HG03457 (cell line): Measurements from ENCODE around the gene DNAH8.

Source experiments
- ATAC-seq: cut with Tn5 transposase; IDR thresholded peaks from one replicate; pipeline ENCODE4 v1.9.1; 2021; ENCODE audit warnings: moderate number of reproducible peaks; ENCODE audit not compliant: unreplicated experiment

DNAH8 gene

GRCh38 chr6:38749473-38749872 is 34.4 kb downstream of the DNAH8 start:
- ATAC-seq: no peak

GRCh38 chr6:38750968-38751615 is 36.0 kb downstream of the DNAH8 start:
- no peak for ATAC-seq

- no peak for ATAC-seq
These were observed 38.6 kb downstream of the DNAH8 start for GRCh38 chr6:38753707-38754106.

GRCh38 chr6:38755207-38755606 is 40.1 kb downstream of the DNAH8 start:
- no peak for ATAC-seq

GRCh38 chr6:38755874-38756273 is 40.8 kb downstream of the DNAH8 start:
- ATAC-seq: no peak

DNA sequence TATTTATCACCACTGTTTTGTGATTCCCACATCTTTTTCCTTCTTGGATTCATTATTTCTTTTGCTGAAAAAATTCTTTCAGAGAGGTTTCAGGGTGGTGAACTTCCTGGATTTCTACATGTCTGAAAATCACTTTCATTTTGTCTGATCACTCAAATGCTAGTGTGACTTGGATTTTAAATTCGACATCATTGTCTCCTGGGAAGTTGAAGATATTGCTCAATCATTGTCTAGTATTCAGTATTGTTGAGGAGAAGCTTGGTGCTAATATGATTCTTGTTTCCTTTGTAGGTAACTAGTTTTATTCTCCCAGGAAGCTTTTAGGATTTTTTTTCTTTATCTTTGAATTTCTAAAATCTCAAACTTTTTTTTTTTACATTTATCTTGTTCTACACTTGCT is 45.0 kb downstream of the DNAH8 start:
- ATAC-seq: no peak

- no peak for ATAC-seq
These were observed 47.7 kb downstream of the DNAH8 start for GRCh38 chr6:38762848-38763247.

- no peak for ATAC-seq
These were observed 52.4 kb downstream of the DNAH8 start for GRCh38 chr6:38767560-38767959.

GRCh38 chr6:38773338-38773737 is 58.2 kb downstream of the DNAH8 start:
- ATAC-seq: no peak

DNA sequence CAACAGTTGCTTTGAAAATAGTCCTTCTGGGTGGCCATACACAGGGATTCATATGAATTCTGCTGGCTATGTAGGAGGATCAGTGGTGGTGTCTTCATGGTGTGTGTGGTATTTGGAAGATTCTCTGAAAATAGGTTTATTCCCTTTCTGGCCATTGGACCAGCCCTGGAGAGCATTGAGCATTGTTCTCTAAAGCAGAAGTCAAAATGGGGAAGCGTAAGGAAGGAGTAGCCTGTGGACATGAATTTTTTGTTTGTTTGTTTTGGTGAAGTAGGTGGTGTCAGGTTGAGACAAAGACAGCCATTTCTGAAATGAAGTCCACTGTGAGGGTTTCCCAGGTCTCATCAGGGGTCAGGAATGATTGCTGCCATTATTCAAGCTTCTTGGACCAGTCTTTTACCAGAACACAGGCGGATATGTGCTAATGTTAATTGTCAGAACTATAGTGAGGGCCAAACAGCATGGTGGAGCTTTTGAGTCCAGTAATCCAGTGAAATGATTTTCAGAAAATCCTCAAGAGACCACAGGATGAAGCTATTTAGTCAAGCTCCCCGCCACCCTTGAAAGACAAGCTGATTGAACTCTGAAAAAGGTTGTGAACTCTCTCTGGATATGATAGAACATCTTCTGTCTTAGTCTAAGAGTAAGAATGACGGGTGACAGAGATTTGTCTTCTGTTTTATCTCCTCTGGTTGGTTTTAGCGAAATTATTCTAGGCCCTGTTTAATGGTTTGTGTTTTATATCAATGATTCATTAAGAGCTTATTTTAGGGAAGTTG is 60.0 kb downstream of the DNAH8 start:
- ATAC-seq: no peak

- ATAC-seq: no peak
These were observed 60.8 kb downstream of the DNAH8 start for GRCh38 chr6:38775870-38776269.

DNA sequence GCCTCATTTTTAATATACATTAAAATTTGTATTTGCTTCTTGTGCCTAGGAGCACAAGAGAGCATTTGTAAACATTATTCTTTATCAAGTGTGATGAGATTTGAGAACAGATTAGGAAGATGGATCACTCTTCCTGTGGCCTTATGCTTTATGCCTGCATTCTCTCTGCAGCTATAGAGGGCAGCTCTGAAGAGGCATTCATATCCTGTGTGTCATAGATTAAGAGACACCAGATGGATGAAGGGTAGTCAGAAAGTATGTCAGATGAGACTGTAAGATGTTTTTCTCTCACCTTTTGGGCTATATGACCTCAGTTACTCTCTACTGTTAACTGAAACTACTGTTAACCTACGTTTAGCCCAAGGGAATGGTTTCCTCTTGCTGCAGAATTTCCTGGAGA is 61.4 kb downstream of the DNAH8 start:
- ATAC-seq: no peak

- ATAC-seq: no peak
These were observed 64.4 kb downstream of the DNAH8 start for GRCh38 chr6:38779310-38780062.

GRCh38 chr6:38782616-38783015 is 67.5 kb downstream of the DNAH8 start:
- no peak for ATAC-seq

DNA sequence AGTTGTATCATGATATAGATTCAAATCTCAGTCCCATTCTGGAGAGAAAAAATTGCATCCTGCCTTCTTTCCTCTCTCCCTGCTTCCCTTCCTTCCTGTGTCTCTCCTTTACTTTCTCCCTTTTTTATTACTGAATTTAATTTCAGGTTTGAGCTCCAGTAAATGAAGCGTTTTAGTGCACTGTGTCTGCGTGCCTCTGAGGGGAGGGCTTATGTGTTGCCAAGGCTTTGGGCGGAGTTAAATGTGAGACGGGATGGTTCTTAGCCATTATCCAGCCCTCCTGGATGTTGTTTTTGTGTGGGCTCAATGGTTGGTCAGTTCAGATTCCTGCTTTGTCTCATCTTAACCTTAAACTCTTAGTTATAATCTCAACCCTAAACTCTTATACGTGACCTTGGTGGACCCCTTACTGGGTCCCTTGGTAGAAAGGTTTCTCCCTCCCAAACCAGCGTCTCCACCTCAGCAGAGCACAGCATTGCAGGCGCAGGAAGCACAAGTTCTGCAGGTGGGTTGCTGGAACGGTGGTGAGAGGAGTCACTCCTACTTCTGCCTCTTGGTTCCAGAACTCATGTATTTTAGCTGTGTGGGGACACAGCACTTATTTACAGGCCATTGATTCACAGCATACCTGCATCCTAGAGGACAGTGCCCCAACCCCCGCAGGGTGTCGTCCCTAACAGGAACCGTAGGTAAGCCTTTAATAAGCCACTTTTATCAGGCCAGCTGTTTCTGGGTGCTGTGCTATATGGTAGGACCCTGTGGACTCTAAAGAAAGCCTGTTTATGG is 68.5 kb downstream of the DNAH8 start:
- ATAC-seq: no peak

GRCh38 chr6:38784506-38785235 is 69.6 kb downstream of the DNAH8 start:
- no peak for ATAC-seq

DNA sequence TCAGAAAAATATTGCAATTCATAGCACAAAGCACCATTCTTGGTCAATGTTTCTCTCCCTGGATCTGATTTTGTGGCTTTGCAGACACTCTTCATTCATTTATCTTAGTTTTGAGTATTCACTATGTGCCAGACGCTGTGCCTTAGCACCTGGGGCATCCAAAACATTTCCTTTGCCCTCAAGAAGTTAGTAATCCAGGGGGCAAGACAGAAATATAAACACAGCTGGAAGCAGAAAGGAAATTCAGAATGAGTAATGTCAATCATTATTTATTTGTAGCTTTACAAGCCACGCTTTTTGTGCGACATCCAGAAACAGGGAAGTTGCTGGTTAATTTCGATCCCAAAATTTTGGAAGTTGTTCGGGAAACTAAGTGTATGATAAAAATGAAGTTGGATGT is 71.4 kb downstream of the DNAH8 start:
- ATAC-seq: no peak

DNA sequence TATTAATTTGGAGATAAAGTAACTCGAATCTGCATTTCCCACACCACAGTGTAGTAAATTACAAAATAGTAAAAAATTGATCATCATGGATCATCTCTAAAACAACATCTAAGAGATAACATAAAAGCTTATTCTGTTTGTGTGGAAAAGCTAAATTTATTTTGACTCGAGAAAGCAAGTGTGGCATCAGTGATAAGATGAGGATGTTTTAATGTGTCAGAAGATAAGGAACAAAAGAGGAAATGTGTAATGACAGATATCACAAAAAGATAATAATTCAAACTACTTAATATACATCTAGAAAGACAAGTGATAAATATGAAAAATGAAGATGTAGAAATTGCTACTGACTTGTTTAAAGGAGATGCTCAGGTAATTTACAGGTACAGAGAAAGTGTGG is 74.1 kb downstream of the DNAH8 start:
- no peak for ATAC-seq

DNA sequence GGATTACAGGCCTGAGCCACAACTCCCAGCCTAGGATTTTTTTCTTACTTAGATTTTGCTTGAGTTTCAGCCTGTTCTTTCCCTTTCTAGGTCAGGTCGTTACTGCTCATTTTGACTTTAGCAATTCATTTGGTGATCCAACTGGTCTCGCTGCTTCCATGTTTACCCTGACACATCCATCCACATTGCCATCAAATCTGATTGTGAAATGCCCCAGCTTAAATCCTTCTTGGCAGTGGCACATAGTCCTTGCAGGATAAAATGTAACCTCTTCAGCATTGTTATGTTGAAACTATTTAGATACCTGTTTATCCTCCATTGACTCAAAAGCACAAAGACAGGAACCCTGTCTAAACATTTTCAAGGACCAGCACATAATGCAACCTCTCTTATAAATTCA is 77.2 kb downstream of the DNAH8 start:
- ATAC-seq: no peak

DNA sequence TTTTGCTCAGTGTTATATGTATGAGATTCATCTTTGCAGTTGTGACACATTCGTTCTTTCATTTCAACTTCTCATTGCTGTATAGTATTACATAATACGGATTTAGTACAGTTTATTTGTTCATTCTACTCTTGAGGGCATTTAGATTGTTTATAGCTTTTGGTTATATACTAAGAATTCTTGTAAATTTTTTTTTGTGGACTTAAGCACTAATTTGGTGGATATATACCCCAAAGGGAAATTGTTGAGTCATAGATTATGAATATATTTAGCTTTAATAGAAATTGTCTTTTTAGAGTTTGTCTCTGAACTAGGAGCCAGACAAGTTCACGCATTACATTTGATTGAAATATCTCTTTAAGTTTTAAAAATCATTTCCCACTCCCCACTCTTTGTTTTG is 79.6 kb downstream of the DNAH8 start:
- ATAC-seq: no peak

GRCh38 chr6:38796006-38796405 is 80.9 kb downstream of the DNAH8 start:
- no peak for ATAC-seq
